Fibroblast of upper back skin (primary cell): Measurements from ENCODE around the gene FAM120C.

Experiments
- DNase-seq: peaks from one replicate; pipeline ENCODE4 v3.0.0-alpha.2; 2013

The FAM120C gene, protein sequence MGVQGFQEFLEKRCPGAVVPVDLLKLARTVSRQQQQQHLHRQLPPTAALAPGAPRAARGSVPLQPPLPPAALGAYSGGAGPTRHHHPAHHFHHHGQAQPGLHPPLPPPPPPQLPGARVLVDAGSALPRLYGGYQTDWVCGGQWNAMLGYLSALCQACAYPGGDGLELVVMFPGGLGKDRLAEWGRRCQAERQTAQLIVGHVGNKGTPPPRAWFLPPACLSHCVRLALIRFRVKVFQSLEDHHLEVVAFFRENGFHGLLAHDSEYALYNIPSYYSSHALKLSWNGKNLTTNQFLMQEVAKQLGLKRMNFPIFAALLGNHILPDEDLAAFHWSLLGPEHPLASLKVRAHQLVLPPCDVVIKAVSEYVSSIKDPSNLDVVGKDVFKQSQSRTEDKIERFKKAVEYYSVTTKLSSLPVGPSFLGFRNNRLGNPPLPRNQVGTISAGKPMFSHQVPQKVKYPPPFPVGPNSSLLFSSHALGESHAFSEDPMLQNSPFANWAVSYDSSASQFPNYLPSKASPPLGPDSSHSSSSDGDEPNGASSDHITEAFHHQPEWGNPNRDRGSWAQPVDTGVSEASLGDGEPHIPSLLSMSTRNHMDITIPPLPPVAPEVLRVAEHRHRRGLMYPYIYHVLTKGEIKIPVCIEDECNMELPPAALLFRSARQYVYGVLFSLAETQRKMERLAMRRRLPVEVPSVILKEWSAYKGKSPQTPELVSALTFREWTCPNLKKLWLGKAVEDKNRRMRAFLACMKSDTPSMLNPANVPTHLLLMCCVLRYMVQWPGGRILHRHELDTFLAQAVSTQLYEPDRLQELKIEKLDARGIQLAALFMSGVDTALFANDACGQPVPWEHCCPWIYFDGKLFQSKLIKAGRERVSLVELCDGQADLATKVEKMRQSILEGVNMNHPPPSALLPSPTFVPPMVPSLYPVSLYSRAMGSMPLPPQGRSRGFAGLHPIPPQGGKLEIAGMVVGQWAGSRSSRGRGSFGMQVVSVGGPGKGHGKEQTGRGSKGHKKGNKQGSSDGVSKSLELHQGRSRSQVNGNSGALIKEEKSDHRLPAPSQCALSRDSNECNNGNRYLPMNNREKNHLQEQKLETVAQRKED

DNA sequence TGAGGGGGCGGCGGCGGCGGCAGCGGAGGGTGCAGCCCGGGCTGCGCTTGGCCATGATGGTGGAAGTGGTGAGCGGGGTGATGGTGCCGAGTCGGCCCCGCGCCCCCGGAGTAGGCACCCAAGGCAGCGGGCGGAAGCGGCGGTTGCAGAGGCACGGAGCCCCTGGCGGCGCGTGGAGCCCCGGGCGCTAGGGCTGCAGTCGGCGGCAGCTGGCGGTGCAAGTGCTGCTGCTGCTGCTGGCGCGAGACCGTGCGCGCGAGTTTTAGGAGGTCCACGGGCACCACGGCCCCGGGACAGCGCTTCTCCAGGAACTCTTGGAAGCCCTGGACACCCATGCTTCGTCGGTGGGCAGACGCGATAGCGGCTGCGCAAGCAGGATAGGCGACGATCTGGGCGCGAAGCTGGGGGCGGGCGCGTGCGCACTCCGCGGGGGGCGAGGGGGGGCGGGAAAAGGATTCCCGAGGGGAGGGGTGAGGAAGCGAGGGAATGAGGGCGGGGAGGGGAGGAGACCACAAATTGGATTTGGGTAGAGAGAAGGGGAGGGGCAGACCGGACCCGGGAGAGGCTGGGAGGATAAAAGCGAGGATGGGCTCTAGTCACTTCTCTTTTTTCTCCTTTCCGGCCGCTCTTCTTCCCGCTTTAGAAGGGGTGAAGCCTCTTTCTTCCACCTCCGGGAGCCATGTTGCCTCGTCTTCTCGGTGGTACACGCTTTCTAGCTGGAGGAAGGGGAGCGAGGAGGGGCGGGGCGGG, at the start of gene FAM120C:
TSS of gene FAM120C (minus strand) at position 391 of the 750 bp plus-strand sequence. CDS start at position 335, 56 bp downstream.
- DNase-seq = peak; percentile 74

DNA sequence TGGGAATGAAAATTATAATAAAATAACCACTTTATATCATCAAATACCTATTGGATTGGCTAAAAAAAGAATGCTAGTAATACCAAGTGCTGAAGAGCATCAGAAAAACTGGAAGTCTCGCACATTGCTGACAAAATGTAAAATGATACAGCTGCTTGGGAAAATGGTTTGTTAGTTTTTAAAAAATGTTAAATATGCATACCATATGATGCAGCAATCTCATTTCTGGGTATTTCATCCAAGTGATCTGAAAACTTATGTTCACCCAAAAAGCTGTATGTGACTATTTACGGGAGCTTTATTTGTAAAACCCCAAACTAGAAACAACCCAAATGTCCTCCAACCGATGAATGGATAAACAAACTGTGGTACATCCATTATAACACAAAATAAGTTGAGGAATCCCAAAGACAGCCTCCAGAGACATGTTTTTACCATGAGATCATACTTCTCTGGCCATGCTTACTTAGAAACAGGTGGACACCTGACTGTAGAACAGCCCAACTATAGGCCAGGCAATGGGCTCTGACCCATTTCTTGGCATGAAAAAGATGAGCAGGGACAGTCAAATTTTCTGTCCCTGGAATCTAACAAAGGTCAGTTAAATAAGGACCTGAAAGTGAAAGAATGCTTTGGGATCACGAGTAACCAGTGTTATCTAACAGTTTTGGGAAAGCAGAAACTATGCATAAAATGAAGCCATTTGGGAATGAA, 47.5 kb upstream of the FAM120C start:
- DNase-seq = peak; percentile 22

DNA sequence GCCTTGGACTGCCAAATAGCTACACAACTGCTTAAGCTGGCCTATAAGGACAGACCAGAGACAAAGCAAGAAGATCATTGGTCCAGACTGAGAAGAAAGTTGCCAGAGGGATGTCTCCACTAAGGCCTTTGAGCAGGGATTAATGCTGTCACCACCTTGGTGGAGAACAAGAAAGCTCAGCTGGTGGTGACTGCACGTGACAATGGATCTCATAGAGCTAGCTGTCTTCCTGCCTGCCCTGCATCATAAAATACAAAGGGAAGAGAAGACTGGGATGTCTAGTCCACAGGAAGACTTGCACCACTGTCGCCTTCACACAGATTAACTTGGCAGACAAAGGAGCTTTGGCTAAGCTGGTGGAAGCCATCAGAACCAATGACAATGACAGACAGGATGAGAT, 40.5 kb upstream of the FAM120C start:
- no peak for DNase-seq

DNA sequence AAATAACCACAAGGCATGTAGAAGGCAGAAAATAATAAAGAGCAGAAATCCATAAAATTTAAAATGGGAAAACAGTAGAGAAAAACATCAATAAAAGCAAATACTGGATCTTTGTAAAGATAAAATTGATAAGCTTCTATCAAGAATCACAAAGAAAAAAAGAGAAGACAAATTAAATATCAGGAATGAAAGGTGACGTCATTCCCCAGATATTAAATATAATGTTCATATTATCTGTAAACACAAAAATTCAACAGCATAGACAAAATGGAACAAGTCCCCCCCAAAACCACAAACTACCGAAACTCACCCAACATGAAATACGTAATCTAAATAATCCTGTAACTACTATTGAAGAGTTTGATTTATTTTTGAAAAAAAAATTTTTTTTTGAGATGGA, 30.5 kb upstream of the FAM120C start:
- DNase-seq = no peak

DNA sequence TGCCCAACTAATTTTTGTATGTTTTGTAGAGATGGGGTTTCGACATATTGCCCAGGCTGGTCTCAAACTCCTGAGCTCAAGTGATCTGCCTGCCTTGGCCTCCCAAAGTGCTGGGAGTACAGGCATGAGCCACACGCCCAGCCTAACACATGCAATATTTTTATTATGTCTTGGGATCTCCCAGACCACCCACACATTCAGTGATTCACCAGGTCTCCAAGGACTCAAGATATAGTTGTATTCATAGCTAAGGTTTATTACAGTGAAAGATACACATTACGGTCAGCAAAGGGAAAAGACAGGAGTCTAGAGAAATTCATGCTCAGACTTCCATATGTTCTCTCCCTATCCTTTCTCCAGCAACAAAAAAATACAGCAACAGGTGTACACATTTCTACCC, 25.5 kb upstream of the FAM120C start:
- DNase-seq = peak; percentile 57

DNA sequence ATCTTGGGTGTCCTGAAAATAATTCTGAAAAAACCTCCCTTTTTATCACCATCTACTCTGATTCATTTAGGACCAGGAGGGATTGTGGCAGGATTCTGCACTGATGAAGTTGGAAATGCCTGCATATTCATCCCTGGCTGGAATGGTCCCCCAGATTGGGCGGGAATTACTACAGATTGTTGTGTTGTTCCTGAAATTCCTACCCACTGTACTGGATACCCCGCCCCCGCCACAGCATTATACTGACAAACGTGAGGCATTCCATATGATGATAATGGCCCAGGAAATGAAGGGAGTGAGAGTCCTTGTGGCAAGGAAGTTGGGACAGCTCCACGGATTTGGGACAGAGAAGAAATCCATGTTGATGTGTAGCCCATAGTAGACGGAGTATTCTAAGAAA, 15.2 kb upstream of the FAM120C start:
- no peak for DNase-seq

DNA sequence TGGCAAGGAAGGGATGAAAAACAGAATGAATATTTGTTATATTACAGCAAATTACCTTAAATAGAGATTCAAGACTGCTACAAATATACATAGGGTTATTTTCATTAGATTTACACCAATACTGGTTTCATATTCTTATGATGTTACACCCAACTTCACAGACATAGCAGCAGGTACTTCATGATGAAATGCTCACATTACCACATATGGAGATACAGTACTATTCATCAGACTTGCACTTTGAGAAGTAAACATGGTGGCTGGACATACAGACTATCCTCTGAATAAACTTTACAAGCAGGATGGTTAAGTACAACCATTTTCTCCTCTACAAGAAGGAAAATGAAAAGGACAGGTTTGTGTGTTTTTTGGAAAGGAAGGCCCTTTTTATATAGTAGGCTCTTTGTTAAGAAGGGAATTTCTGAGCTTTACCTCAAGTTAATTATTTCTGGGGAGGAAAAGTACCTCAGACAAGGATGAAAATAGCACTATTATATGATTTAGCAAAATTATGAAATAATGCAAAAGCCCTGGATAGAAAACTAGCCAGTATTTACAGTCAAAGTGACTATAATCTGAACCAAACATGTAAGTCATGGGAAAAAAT, 12.0 kb upstream of the FAM120C start:
- no peak for DNase-seq

DNA sequence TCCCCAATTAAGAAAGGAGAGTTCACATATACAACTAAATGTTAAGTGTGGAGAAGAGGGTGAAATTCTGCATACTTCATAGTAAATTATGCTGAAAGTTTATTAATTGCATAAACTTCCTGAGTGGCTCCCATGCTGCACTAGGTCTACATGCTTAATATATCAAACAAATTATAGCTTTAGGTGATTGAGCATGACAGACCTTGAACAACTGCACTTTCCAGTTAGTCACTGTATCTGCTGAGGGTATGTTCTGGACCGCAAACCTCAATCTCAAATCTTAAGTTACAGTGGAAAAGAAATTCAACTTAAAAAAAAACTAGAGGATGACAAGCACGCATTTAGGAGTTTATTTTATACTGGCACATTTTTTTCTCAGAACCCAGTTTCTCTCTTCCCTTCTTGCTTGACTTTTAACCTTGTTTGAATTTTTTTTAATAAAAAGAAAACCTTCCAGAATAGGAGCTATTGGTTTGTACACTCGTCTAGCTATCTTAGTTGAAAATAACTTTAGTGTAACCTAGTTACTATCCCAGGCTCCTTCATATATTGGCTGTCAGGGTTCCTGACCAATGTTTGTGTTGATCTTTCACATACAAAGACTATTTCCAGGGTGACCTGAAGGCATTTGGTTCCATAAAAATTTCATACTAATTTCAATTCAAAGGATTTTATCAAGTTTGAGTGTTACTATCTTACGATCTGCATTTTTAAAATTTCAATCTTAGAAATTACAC, 10.2 kb upstream of the FAM120C start:
- DNase-seq = no peak

DNA sequence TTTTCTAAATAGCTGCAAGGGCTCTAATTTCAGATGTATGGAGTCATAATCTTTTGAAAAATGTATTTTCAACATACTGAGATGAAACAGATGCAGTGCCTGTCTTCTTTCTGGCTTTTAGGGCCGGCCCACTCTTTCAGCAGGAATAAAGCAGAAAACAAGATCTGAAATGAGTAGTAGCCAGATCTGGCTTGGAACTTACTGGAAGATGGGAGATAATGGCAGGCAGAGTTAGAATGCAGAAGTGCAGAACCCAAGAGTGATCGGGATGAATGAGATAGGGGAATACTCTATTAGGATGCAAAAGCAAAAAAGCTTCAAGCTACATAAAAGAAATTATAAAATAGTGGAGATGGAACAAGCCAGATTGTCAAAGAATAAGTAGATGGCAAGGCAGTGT, 1.4 kb upstream of the FAM120C start:
- no peak for DNase-seq

DNA sequence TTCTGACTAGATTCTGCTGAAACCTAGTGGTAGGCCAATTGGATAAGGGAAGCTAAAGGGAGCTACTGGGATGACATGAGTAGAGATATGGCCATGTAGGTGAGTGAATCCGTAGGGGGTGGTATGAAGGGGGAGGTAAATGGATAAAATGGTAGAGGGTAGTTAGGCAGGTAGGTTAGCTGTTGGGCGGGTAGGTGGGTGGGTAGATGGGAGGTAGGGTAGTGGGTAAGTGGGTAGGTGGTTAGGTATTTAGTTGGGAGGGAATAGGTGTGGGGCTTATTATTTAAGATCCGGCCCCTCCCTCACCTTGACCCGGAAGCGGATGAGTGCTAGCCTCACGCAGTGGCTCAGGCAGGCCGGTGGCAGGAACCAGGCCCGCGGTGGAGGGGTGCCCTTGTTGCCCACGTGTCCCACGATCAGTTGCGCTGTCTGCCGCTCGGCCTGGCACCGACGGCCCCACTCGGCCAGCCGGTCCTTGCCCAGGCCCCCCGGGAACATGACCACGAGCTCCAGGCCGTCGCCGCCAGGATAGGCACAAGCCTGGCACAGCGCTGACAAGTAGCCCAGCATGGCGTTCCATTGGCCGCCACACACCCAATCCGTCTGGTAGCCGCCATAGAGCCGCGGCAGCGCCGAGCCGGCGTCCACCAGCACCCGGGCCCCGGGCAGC, 725 bp downstream of the FAM120C start:
- DNase-seq = no peak

DNA sequence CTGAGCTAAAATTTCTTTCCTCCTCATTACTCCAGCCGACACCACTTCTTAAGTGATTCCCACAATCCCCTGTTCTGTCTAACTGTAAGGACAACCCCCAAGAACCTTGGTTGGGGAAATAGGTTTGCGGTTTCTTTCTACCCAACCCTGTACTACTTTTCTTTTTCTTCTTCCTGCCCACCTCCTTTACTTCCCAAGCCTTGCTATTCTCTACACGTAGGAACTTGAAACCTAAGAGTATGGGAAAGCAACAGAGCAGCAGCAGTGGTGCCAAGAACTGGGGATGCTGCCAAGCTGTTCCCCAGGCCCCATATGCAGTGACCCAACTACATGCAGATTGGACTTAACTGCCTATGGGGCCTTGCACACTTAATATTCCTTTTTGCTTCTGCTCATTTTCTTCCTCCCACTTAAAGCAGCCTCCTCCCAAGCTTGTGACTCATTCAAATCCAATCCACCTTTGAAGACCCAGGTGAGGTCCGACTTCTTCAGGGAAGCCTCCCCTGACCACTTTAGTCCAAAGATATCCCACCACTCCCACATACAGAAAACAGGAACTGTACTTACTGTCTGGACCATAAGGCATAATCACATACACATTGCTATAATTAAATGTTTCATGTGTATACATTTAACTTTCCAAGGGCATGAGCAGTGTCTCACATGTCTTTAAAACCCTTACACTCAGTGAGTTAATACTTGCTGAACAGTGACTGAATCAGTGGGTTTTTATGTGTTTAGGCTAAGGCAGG, 1.7 kb downstream of the FAM120C start:
- peak; percentile 34 for DNase-seq

DNA sequence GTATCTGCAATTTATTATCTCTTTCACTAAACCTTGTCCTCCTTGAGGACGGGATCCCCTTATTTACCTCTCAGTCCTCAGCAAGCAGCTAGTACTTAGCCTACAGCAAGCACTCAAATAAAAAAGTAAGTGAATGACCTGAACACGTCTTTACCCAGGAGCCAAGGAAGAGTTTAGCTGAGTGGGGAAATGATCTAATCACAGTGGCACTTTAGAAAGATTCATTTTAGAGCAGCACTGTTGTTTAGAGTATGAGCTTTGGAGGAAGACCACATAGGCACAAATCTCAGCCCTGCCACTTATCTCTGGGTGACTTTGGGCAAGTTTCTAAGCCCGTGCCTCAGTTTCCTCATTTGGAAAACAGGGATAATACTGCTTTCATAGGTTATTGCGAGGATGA, 2.7 kb downstream of the FAM120C start:
- peak; percentile 39 for DNase-seq

DNA sequence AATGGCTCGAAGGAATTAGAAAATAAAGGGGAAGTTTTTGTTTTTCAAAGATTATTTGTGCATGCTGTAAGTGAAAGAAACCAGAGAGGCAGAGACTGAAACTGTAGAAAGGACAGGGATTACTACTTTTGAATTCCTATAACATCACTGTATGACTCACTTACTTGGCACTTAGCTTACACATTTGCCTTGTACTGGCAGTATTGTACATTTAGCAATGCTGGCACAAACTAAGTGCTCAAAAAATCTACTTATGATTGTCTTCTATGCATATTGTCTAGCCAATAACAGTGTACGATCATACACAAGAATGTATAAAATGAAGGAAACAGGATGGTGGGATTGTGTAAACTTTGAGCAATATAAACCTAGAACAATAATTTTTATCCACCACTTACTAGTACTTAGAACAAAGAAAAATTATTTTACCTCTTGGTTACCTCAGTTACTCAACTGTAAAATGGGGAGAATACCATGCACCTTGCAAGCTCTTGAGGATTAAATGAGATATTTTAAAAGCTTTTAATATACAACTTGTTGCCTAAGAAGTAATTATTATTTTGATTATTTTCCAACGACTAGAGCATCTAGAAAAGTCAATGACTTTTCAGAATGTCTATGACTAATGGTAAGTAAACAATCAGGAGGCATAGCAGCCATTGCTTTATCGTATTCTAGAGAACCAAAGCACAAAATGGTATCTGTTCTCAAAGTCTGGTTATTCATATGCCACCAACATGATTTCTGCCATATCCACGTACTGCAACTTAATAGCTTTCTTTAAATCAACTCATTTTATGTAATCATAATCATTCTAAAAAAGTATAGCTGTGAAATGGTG, 4.7 kb downstream of the FAM120C start:
- DNase-seq = peak; percentile 84

DNA sequence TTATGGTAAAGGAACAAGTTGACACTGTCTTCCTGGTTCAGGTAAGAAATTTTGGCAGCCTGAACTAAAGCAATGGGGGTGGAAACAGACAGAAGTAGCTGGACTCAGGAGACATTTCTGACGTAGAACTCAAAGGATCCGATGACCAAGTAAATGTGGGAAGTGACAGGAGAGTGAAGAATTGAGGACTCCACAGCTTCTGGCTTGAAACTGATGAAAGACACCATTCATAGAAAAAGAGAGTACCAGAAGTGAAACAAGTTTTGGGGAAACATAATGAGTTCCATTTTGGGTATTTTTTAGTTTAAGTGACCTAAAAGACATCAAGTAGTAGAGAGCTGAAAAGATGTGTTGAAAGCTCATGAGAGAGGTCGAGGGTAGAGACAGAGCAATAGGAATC, 5.7 kb downstream of the FAM120C start:
- no peak for DNase-seq

DNA sequence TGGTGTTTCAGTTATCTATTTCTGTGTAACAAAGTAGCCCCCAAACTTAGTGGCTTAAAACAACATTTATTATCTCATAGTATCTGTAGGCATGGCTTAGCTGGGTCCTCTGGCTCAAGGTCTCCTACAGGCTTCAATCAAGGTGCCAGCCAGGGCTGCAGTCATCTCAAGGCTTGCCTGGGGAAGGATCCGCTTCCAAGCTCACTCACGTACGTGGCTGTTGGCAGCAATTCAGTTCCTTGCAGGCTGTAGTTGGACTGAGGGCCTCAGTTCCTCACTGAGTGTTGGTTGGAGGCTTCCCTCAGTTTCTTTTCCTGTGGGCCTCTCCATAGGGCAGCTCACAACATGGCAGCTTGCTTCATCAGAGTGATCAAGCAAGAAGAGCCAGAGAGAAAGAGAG, 9.3 kb downstream of the FAM120C start:
- DNase-seq = no peak

DNA sequence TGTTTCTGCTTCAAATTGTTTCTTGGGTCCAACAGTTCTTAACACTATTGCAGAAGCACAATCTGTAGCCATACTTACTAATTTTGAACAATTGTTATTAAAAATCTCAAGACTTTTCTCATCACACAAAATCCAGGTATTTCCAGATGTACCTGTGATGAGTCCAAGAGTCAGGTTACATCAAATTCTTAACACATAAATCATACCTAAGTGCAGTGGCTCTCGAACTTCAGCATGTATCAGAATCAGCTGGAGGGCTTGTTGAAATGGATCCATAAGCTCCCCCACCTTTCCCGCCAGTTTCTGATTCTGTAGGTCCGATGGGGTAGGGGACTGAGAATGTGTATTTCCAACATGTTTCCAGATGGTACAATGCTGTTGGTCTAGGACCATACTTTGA, 10.6 kb downstream of the FAM120C start:
- DNase-seq = no peak

DNA sequence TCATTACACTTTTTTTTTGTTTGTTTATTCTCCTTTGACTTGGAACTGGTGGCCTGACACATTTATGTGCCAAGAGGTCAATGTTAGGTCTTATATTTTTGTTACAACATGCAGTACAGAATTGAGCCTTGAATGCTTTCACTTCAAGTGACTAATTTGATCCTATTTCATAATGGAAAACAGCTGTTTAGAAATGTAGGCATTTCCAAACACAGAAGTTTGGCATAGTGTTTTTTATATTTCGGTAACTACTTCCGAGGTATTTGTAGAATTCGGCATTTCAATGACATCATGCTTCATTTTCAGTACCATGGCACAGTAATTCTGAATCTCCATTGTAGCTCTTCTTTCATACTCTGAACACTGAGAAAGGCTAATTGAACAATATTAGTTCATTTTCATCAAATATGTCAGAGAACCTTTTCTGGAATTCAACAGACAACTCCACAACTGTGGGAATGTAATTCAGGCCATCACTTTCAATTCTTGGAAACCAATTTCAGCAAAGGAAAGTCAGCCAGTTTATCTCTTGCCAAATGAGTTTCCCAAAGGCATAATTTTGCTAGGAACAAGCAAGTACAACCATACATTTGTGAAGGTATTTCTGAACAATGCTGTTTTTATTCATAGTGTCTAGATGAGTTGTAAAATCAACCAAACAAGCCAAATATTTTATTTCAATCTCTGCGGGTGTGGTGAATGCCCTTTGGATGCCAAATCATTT, 11.4 kb downstream of the FAM120C start:
- peak; percentile 26 for DNase-seq

DNA sequence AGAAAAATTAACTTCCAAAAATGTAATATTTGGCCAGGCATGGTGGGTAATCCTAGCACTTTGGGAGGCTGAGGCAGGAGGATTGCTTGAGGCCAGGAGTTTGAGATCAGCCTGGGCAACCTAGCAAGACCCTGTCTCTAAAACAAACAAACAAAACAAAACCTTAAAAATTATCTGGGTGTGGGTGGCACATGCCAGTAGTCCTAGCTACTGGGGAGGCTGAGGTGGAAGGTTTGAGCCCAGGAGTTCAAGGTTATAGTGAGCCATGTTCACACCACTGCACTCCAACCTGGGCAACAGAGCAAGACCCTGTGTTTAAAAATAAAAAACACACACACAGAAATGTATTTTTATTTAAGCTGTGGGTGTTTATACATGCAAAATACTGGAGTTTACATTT, 12.0 kb downstream of the FAM120C start:
- DNase-seq = no peak
